NCI-H69 (cell line): ENCODE measurements around the gene MAPKAPK3.

ENCODE experiments used
- DNase-seq: peaks from one replicate; lab custom pipeline; 2025; lab: John Stamatoyannopoulos, UW

The MAPKAPK3 gene

DNA sequence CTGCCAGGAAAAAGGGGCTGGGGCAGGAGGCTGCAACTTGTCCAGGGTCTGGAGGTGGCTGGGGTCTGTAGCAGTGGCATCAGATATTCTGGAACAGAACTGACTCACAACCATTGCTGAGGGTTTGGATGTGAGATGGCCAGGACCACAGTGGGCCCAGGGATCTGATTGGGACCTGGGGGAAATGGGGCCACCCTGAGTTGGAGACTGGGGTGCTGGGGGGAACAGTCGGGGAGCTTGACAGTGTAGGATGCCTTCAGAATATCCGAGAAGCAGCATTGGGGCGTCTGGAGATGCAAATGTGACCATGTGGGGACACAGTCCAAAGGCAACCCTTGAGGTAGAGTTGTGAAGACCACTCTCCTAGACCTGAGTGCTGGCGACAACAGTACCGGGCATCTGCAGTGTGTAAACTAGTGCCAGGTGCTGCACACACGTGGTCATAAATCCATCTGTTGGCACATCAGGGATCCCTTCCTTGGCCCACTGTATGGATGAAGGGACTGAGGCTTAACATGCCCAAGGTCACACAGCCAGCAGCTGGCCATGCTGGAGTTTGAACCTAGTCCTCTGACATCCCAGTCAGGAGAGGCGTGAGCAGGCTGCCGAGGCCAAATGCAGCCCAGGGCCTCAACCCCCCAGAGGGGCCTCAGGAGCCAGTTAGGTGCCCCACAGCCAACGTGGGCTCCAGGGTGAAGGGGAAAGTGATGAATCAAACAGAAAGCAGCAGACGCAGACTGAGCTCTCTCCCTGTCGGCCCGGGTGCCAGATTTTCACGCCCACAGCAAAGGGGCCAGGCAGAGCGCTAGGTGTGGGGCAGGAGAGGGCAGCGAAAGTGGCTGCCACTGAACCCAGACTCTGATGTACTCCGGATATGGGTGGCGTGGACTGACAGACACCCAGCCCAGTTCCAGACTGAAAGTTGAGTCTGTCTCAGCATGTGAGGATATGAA is 28.9 kb upstream of the MAPKAPK3 start:
- DNase-seq, result no peak

- DNase-seq, result no peak
These were observed 28.1 kb upstream of the MAPKAPK3 start for GRCh38 chr3:50588759-50589433.

DNA sequence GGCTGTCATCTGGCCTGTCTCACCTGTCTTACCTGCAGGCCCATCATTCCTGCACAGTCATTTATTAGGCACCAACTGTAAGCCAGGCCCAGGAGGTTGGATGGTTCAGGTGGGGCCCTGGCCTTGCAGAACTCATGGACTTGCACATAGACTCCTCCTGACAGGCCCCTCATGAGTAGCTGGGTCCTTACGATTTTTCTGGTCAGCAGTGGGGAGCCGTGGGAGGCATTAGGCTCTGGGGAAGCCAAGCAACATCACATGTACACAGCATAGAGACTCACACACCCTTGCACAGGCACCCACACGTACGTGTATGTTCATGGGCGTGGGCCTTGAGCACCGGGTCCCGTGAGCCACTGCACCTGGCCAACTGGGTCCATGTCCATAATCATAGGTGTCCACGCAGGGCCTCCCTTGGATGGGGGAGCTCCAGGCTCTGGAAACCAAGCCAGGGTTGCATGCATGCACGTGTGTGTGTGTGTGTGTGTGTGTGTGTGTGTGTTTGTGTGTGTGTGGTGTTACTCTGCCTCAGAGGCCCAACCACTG is 25.7 kb upstream of the MAPKAPK3 start:
- DNase-seq, result no peak

- no peak for DNase-seq
These were observed 24.4 kb upstream of the MAPKAPK3 start for GRCh38 chr3:50592568-50592967.

DNA sequence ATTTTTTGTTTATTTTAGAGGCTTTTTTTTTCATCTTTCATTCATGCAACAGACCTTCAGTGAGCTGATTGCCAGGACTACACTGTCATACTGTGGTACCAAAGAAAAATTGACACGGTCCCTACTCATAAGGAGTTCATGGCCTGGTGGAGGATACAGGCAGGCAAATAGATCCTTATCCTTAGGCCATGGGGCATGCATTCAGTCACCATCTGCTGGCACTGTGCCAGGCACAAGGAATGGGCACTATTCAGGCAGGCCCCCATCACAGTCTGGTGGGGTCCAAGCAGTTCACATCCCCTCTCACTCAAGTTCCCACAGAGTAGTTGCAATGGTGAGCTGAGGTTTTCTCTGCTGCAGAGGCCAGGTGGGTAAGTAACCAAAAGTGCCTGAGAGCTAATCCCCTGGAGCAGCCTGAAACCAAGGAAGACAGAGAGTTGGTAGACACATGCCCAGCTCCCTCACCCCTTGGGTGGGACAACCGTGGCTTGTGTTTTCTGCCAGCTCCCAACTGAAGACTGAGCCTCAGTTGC is 22.6 kb upstream of the MAPKAPK3 start:
- DNase-seq, result no peak

- DNase-seq, result no peak
These were observed 17.7 kb upstream of the MAPKAPK3 start for GRCh38 chr3:50599115-50599715.

- no peak for DNase-seq
These were observed 17.2 kb upstream of the MAPKAPK3 start for GRCh38 chr3:50599716-50600118.

GRCh38 chr3:50600141-50600753 is 16.7 kb upstream of the MAPKAPK3 start:
- DNase-seq, result no peak

DNA sequence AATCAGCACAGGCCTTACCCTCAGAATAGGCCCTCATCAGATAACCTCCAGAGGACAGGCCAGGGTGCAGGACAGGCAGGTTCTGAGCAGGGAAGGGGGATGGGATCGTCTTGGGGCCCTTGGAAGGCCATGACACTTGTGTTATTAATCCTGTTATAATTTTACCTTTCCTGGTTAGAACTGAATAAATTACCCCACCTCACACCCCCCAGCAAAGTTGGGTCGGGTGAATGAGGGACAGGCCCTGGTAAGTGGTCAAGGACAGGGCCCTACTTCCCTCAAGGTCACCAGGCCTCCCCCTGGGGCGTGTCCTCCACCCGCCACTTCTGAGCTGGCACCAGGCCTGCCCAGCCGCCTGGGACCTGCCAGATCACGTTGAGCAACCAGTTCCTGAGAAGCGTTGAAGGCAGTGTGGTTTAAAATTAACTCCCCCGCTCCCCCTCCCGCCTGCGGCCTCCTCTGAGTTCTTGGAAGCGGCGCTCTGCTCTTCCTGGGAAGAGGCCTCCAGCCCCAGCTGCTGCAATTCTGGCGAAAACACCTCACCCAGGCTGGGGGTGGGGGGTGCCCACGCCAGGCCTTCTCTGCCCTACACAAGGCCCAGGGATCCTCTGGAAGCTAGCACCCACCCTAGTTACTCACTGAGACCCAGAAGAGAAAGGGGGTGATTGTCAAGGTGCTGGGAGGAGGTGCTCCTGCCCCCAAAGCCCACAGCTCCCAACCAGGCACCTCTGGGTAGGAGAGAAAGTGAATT is 15.9 kb upstream of the MAPKAPK3 start:
- DNase-seq, result peak; percentile 77

DNA sequence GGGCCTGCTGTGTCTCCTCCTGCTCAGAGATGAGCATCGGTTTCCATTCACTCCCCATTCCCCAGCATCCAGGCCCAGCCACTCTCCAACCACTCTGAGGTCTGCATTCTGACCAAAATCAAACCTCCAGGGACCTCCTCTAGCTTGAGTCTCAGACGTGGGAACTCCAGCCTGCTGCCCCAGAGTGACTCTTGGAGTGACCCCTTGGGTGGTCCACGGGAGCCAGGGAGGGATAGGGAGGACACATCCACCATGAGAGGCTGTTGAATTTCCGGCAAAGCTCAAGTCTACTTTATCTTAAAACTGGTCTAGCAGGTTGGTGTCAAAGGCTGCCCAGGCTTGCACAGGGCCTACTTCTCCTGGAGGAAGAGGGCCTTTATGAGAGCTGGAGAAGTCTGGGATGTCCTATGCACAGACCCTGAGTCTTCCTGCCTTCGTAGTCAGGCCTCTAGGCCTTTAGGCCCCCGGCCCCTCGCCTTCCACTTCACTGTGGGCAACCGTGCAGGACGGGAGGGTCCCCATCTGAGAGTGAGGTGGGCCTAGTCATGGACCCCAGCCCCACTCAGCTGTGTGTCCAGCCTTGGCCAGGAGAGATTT is 14.3 kb upstream of the MAPKAPK3 start:
- DNase-seq, result no peak

GRCh38 chr3:50603261-50604109 is 13.5 kb upstream of the MAPKAPK3 start:
- DNase-seq, result no peak

GRCh38 chr3:50604110-50604621 is 12.8 kb upstream of the MAPKAPK3 start:
- no peak for DNase-seq

GRCh38 chr3:50604628-50605588 is 12.0 kb upstream of the MAPKAPK3 start:
- no peak for DNase-seq

DNA sequence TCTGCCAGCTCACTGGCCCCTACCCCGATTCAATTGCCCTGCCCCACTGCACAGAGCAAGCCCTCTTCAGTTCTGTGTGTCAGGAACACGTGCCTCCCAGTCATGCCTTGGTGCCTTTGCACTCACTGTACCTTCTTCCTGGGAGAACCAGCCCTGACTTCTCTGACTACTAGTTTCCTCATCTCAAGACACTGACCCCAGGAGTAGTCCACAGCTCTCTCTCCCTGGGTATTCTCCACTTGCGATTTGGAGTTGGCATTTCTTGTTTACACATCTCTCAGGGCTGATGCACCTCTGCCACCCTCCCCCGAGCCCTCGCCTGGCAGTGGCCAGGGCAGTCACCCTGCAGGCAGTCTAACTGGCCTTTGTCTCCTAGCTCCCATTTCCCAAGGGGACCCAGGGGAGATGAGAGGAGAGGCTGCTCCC is 11.0 kb upstream of the MAPKAPK3 start:
- peak; percentile 12 for DNase-seq

DNA sequence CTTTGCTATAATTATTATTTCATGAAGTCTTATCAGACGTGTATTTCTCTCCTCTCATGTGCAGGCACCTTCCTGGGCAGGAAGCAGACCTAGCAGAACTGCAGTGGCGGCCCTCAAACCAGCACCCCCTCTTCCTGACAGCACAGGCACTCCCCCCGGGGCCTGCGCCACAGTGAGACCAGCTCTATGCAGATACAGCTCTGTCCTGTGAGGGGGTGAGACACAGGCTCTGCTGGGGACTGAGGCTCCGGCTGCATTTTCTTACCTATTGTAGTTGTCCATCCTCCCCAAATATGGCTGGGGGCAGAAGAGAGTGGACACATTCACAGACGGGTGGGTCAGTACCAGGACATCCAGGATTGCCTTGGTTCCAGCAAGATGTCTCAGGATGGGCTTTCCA is 10.4 kb upstream of the MAPKAPK3 start:
- no peak for DNase-seq

DNA sequence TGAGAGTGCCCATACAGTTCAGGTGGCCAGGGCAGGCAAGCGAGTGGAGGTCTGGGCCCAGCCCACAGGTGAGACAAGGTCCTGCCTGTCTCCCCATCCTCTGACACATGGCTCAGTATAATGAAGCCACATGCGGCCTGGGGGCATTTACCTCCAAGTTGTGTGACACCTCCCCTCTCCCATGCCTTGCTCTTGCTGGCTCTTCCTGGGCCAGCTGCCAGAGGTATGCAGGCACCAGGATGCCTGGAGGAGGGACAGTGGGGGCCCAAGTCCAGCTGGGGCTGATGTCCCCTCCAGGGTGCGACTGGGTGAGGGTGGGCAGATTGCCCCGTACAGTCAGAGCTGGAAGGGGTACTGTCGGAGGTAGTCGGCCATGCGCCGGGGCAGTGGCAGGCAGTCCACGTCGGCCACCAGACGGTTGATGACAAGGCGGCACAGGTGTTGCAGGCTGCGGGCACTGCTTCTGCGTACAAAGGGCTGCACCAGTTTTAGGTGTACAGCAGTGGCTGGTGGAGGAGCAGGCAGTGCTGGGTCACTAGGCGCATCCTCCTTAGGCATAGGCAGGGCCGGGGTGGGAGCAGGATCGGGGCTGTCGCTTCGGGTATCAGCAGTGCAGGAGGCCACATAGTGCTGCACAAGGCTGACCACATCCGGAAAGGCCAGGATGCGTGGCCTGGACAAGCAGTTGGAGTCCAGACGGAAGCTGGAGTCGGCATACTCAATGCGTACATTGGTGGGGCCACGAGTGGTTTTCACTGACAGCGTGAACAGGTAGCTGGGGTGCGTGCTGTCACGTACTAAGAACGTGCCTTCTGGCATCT is 9.5 kb upstream of the MAPKAPK3 start:
- DNase-seq, result peak; percentile 11

DNA sequence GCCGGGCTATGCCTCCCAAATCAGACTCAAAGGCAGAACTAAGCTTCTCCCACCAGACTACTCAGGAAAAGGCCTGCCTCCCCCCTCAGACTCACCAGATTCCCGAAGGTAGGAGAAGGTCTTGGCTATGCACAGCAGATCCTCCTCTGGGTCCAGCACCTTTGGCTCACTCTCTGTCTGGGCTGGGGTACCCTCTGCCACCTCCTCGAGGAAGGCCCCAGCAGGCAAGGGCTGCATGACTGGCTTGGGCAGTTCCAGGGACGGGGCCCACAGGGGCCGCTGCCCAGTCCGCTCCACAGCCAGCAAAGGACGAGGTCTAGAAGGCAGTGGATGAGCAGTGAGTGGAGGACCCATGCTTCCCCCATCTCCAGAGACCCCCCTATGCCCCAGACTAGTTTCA is 8.7 kb upstream of the MAPKAPK3 start:
- DNase-seq, result no peak
